K562 (cell line): Measurements from ENCODE around the gene GOPC. TPM values are rescaled to one million over a fixed set of nuclear protein-coding genes. Genes with fewer than 3 reads are reported as not detected.
A peak's percentile ranks its signal among the peaks of the same experiment; 100 is the strongest.

Experiments used
- BCLAF1 ChIP-seq, 2 experiments: fragments of 450-650 bp in 1 of 2; IDR thresholded peaks; 2 replicates each; pipeline ENCODE4 v1.6.1; 2011 to 2017; ENCODE audit warnings: low read depth in 2 of 2, antibody characterized with exemption in 1 of 2, borderline replicate concordance in 1 of 2, low read length in 1 of 2, mild to moderate bottlenecking in 1 of 2, mixed read lengths in 1 of 2; ENCODE audit not compliant: control insufficient read depth in 1 of 2
- BCOR ChIP-seq: fragments of 450-650 bp; IDR thresholded peaks from 2 replicates; pipeline ENCODE4 v1.6.1; 2016
- CEBPB ChIP-seq: fragments of 450-650 bp; IDR thresholded peaks from 2 replicates; pipeline ENCODE4 v1.6.1; 2016; ENCODE audit warnings: missing genetic modification characterization, missing compliant biosample characterization
- DPF2 ChIP-seq: fragments of 450-650 bp; IDR thresholded peaks from 2 replicates; pipeline ENCODE4 v1.6.1; 2016
- HIVEP1 ChIP-seq: fragments of 250-450 bp; sonication (Bioruptor Pico); IDR thresholded peaks from 2 replicates; pipeline ENCODE4 v1.4.0; 2020; ENCODE audit warnings: mild to moderate bottlenecking
- JUND ChIP-seq, 2 experiments: IDR thresholded peaks; 2 replicates in 1 of 2; 3 replicates in 1 of 2; pipeline ENCODE4 v1.6.1; 2011; ENCODE audit warnings: borderline replicate concordance in 2 of 2, low read depth in 2 of 2, low read length in 2 of 2, improper control_type of control experiment in 1 of 2, missing biosample characterization in 1 of 2, missing genetic modification characterization in 1 of 2, missing genetic modification reagents in 1 of 2
- KAT2B ChIP-seq: IDR thresholded peaks from one replicate; pipeline ENCODE4 v1.6.1; 2012; ENCODE audit warnings: low read depth, mild to moderate bottlenecking, control low read depth, inconsistent platforms, low read length, moderate library complexity
- KLF13 ChIP-seq: fragments of 450-650 bp; IDR thresholded peaks from 2 replicates; pipeline ENCODE4 v1.6.1; 2016; ENCODE audit warnings: missing genetic modification characterization, low read depth, mild to moderate bottlenecking, missing compliant biosample characterization, moderate library complexity, borderline replicate concordance
- MEF2A ChIP-seq: IDR thresholded peaks from 2 replicates; pipeline ENCODE4 v1.6.1; 2011; ENCODE audit warnings: low read depth, mild to moderate bottlenecking, low read length, moderate library complexity; ENCODE audit not compliant: control insufficient read depth
- POLR2AphosphoS5 ChIP-seq: IDR thresholded peaks from 2 replicates; pipeline ENCODE4 v1.6.1; 2011; ENCODE audit warnings: mild to moderate bottlenecking, low read depth, low read length, moderate library complexity; ENCODE audit not compliant: control insufficient read depth, insufficient read depth
- POLR2H ChIP-seq: IDR thresholded peaks from 2 replicates; pipeline ENCODE4 v1.6.1; 2016; ENCODE audit warnings: missing genetic modification characterization, low read depth, mild to moderate bottlenecking, control low read depth, missing compliant biosample characterization, moderate library complexity
- RBM34 ChIP-seq: fragments of 200-400 bp; formaldehyde crosslinking; IDR thresholded peaks from 2 replicates; pipeline ENCODE4 v1.6.1; 2018; ENCODE audit warnings: low read length, borderline replicate concordance; ENCODE audit not compliant: insufficient read depth
- SPI1 ChIP-seq: IDR thresholded peaks from 2 replicates; pipeline ENCODE4 v1.6.1; 2011; ENCODE audit warnings: low read depth, low read length, control low read depth, borderline replicate concordance
- SUPT5H ChIP-seq: fragments of 450-650 bp; IDR thresholded peaks from 2 replicates; pipeline ENCODE4 v1.6.1; 2016
- ZEB2 ChIP-seq: fragments of 450-650 bp; IDR thresholded peaks from 2 replicates; pipeline ENCODE4 v1.6.1; 2016
- ZNF253 ChIP-seq: fragments of 250-450 bp; sonication (Bioruptor Pico); conservative IDR thresholded peaks from 2 replicates; pipeline ENCODE4 v1.6.1; 2021; ENCODE audit warnings: mild to moderate bottlenecking
- ZNF592 ChIP-seq: fragments of 450-650 bp; IDR thresholded peaks from 2 replicates; pipeline ENCODE4 v1.6.1; 2017; ENCODE audit warnings: antibody characterized with exemption, mild to moderate bottlenecking
- polyA plus RNA-seq, 8 experiments: library from polyadenylated mRNA; depleted of rRNA in 4 of 8; stranded (reverse) in 5 of 8; unstranded in 3 of 8; fragments of >200 nt; fragmentation: Nextera tagmentation in 2 of 8; fragmentation: Illumina TruSeq in 1 of 8; extraction: Ambion mirVana in 2 of 8; extraction: Trizol in 1 of 8; gene quantifications; 2 replicates each; pipeline versions ENCODE4 v1.2.1 to v1.2.3, GENCODE V29; 2011 to 2014; ENCODE audit warnings: inconsistent platforms in 1 of 8, missing spikeins in 1 of 8
- total RNA-seq, 7 experiments: library from RNA; depleted of rRNA in 6 of 7; stranded (reverse); fragments of >200 nt in 6 of 7; fragmentation: Illumina TruSeq in 2 of 7; extraction: Trizol in 2 of 7; gene quantifications; 2 replicates each; pipeline versions ENCODE4 v1.2.1 to v1.2.3, GENCODE V29; 2011 to 2021; ENCODE audit warnings: low replicate concordance in 1 of 7
- TF ChIP-seq, protein P1 (sequence below): fragments of 250-450 bp; sonication (Bioruptor Pico); IDR thresholded peaks from 2 replicates; pipeline ENCODE4 v1.6.1; 2021; ENCODE audit warnings: mild to moderate bottlenecking
- TF ChIP-seq, protein P2 (sequence below), 2 experiments: fragments of 450-650 bp; conservative IDR thresholded peaks; 2 replicates each; pipeline ENCODE4 v1.6.1; 2017; ENCODE audit warnings: mild to moderate bottlenecking in 2 of 2, moderate library complexity in 2 of 2

GOPC gene
- total and polyA plus RNA-seq, 9 of the 15 experiments (the other 6 are each of a cell fraction or from before 2014, with no cell fraction given) = 10.0 to 32.2 (median 25.6) TPM

DNA sequence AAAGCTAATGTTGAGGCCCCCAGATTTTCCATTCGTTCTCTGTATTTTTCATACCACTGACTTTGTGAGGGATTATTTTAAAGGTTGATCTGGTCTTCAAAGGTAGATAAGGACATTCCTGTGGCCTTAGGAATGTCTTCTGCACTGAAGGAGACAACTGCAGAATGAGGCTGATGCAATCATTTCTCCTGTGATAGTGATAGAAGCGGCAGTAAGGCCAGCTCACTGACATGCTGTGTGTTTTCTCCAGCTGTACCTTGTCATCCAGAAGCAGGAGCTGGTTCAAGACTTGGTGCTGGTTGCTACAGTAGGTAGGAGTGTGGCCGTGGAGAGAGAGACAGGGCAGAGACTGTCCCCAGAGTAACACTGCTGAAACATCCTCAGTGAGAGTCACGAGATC lies 66.0 kb downstream of the GOPC start (continued):
- no peak for TF ChIP-seq KLF13 (tag)
- no peak for TF ChIP-seq BCOR
- TF ChIP-seq JUND (IDR thresholded peaks at IDR 0.05; ENCODE audit: borderline replicate concordance, low read depth, low read length) = peak; percentile 44; the same call in 1 of the 2 replicates
- TF ChIP-seq JUND (tag; IDR thresholded peaks at IDR 0.05; ENCODE audit: borderline replicate concordance, low read depth, low read length) = no peak; the same call in 2 of the 3 replicates
- TF ChIP-seq KAT2B = no peak
- TF ChIP-seq RBM34 = no peak
- no peak for TF ChIP-seq ZNF253 (CRISPR knock-in tag)
- TF ChIP-seq ZEB2 = peak; percentile 96
- TF ChIP-seq MEF2A = no peak
- TF ChIP-seq, protein P1, sequence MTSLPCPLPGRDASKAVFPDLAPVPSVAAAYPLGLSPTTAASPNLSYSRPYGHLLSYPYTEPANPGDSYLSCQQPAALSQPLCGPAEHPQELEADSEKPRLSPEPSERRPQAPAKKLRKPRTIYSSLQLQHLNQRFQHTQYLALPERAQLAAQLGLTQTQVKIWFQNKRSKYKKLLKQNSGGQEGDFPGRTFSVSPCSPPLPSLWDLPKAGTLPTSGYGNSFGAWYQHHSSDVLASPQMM = no peak
- TF ChIP-seq POLR2AphosphoS5 = no peak
- TF ChIP-seq CEBPB (tag) = peak; percentile 71
- peak; percentile 58; the same call in 1 of the 2 replicates for TF ChIP-seq DPF2
- peak; percentile 11; the same call in 1 of the 2 replicates for TF ChIP-seq POLR2H
- TF ChIP-seq, protein P2, sequence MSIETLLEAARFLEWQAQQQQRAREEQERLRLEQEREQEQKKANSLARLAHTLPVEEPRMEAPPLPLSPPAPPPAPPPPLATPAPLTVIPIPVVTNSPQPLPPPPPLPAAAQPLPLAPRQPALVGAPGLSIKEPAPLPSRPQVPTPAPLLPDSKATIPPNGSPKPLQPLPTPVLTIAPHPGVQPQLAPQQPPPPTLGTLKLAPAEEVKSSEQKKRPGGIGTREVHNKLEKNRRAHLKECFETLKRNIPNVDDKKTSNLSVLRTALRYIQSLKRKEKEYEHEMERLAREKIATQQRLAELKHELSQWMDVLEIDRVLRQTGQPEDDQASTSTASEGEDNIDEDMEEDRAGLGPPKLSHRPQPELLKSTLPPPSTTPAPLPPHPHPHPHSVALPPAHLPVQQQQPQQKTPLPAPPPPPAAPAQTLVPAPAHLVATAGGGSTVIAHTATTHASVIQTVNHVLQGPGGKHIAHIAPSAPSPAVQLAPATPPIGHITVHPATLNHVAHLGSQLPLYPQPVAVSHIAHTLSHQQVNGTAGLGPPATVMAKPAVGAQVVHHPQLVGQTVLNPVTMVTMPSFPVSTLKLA (conservative IDR thresholded peaks at IDR 0.05) = no peak
- TF ChIP-seq ZNF592 = 0 out of 2 replicates have a peak, but pooled peaks have one; percentile 21
- no peak for TF ChIP-seq SPI1
- TF ChIP-seq SUPT5H = no peak
- TF ChIP-seq BCLAF1 (IDR thresholded peaks at IDR 0.05; ENCODE audit: borderline replicate concordance in 1 of 2, control insufficient read depth in 1 of 2, low read depth in 2 of 2, low read length in 1 of 2) = no peak
- no peak for TF ChIP-seq HIVEP1 (CRISPR knock-in tag)
